Hepatic stellate cell (primary cell): ENCODE results near the gene CCR2.

ENCODE experiments used
- DNase-seq: peaks from one replicate; pipeline ENCODE4 v3.0.0; 2011; ENCODE audit warnings: low spot score

The CCR2 gene

GRCh38 chr3:46405301-46406019 is 51.5 kb downstream of the CCR2 start:
- DNase-seq, result no peak

- DNase-seq, result no peak
Observed at GRCh38 chr3:46406443-46406787, 52.5 kb downstream of the CCR2 start.

DNA sequence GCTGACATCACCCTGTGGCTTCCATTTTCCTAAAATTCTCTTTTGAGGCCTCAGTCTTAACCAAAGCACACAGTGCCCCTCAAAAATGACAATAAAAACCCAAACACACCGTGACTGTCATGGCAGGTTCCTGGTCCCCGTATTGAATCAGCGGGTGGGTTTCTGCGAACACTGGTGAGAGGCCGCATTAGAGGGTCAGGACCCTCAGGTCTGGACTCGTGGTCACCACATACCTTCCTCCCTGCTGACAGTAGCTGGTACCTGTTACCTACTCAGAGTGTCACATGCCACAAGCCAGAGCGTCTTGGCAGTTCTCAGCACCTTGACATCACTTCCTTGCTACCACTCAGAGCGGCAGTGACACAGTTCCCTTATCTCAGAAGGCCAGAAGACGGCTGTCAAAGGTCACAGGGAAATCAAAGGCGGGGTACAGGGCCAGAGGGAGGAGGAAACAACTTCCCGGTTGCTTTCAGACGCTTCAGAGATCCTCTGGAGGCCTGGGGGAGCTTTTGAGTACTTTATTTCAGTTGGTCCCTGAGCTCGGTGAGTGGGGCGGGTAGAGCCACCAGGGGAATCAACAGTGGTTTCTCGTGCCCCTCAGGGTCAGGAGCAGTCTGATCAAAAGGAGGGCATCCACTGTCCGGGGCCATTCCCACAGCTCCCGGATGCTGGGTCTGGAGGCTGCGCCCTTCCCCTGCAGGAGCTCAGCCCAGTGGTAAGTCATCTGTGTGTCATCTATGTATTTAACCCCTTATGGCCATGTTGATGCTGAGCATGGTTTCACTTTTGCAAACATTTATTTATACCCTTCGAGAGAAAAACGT is 53.1 kb downstream of the CCR2 start, which contains the start of the genes CCR5AS and CCRL2:
CCR5AS (minus strand) TSS at position 279 of the 824 bp plus-strand sequence.
CCRL2 (plus strand) TSS at position 472 of the 824 bp plus-strand sequence. CDS start 821 bp downstream, outside the sequence.
- peak; percentile 73 for DNase-seq

DNA sequence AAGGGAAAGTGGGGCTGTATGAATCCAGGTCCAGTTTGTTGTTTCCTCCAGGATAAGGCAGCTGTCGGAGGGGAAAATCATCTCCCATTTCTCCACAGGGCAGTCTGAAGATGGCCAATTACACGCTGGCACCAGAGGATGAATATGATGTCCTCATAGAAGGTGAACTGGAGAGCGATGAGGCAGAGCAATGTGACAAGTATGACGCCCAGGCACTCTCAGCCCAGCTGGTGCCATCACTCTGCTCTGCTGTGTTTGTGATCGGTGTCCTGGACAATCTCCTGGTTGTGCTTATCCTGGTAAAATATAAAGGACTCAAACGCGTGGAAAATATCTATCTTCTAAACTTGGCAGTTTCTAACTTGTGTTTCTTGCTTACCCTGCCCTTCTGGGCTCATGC is 54.1 kb downstream of the CCR2 start:
- DNase-seq, result no peak

- DNase-seq, result no peak
Observed at GRCh38 chr3:46408853-46409252, 54.9 kb downstream of the CCR2 start.

DNA sequence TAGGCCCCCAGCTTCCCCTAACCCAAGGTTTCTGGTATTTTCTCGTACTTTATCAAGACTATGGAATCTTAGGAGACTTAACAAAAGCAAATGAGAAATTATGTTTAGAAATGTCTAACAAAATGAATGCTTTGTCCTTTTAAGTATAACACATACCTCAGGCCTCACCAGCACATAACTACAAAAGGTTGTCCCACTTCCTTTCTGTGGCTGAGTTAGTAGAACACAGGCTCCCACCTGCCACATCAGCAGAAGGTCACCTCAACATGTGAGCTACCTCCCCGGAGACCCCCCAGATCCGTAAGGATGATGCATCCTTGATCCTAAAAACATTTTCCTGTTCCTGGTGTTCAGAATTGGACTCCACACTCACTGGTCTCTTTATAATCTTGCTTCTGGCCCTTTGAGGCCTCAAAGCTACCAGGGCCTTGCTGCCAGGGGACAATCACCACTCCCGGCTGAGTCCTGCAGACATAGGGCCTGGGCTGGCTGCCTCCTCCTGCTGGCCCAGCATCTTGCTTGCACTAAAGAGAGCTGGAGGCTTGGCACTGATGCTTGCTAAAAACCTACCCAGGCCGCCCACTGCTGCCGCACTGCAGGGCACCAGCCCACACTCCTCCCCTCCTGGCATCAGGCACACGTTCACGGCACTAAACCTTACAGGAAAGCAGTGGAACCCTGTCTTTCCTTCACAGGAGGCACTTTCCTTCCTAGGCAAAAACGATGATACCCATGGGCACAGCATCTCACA is 56.0 kb downstream of the CCR2 start:
- no peak for DNase-seq
